Caco-2 (cell line): ENCODE data around the gene TXNL4B. TPM values are rescaled to one million over a fixed set of nuclear protein-coding genes. Genes with fewer than 3 reads are reported as not detected.

ENCODE experiments used
- BruUV-seq: library from RNA; stranded (reverse); fragments of 400-500 nt; replicated peaks from 2 replicates; lab custom pipeline; 2021; lab: Mats Ljungman, UMichigan
- CTCF ChIA-PET: fragments of 300-600 bp; sonication (Branson Sonifier 250); formaldehyde crosslinking; loops from one replicate; lab custom pipeline; 2022; ENCODE audit warnings: antibody characterized with exemption; lab: Charles Lee
- POLR2A ChIA-PET: fragments of 300-600 bp; sonication (Branson Sonifier 250); formaldehyde crosslinking; loops from one replicate; lab custom pipeline; 2022; ENCODE audit warnings: antibody characterized with exemption; lab: Charles Lee
- DNase-seq, 2 experiments: peaks; one replicate each; pipeline versions ENCODE4 v3.0.0 to v3.0.0-alpha.2; 2020 to 2022
- H3K27me3 ChIP-seq: replicated peaks from 2 replicates; pipeline ENCODE4 v1.6.0; 2011; ENCODE audit warnings: low read length; ENCODE audit not compliant: control insufficient read depth, insufficient read depth
- H3K36me3 ChIP-seq: 2 replicates; pipeline ENCODE4 v1.5.1; 2011; ENCODE audit warnings: low read length; ENCODE audit not compliant: control insufficient read depth, insufficient read depth
- H3K4me1 ChIP-seq: fragments of 250-450 bp; sonication (Bioruptor Pico); 2 replicates; pipeline ENCODE4 v1.5.1; 2020; ENCODE audit warnings: mild to moderate bottlenecking
- H3K4me3 ChIP-seq: 2 replicates; pipeline ENCODE4 v1.5.1; 2011; ENCODE audit warnings: low read depth, mild to moderate bottlenecking, control low read depth, low read length
- H3K9me3 ChIP-seq: fragments of 250-450 bp; sonication (Bioruptor Pico); 2 replicates; pipeline ENCODE4 v1.5.1; 2020; ENCODE audit warnings: mild to moderate bottlenecking, moderate library complexity
- H3K27ac Mint-ChIP-seq: one replicate; pipeline ENCODE4 v1.8.0; 2022; ENCODE audit warnings: mixed read lengths; ENCODE audit not compliant: unreplicated experiment
- H3K27me3 Mint-ChIP-seq: one replicate; pipeline ENCODE4 v1.8.0; 2022; ENCODE audit warnings: mixed read lengths; ENCODE audit not compliant: insufficient read depth, unreplicated experiment
- H3K36me3 Mint-ChIP-seq: one replicate; pipeline ENCODE4 v1.8.0; 2022; ENCODE audit warnings: mild to moderate bottlenecking, mixed read lengths; ENCODE audit not compliant: insufficient read depth, unreplicated experiment
- H3K4me1 Mint-ChIP-seq: one replicate; pipeline ENCODE4 v1.8.0; 2022; ENCODE audit warnings: low read depth, mixed read lengths; ENCODE audit not compliant: unreplicated experiment
- H3K4me3 Mint-ChIP-seq: one replicate; pipeline ENCODE4 v1.8.0; 2022; ENCODE audit warnings: mild to moderate bottlenecking, moderate library complexity, mixed read lengths; ENCODE audit not compliant: unreplicated experiment
- H3K9me3 Mint-ChIP-seq: one replicate; pipeline ENCODE4 v1.8.0; 2022; ENCODE audit warnings: mixed read lengths; ENCODE audit not compliant: unreplicated experiment
- intact Hi-C: fragments of 100-400 bp; cut with micrococcal nuclease; formaldehyde crosslinking; loops from one replicate; pipeline ENCODE4 v1.10.0; 2022; ENCODE audit not compliant: unreplicated experiment
- total RNA-seq: library from RNA; stranded (reverse); gene quantifications from 2 replicates; pipeline ENCODE4 v1.2.3, GENCODE V29; 2022
- TF ChIP-seq, protein P1 (sequence below), 2 experiments: fragments of 200-600 bp in 1 of 2; IDR thresholded peaks; 1 replicate in 1 of 2; 2 replicates in 1 of 2; pipeline versions ENCODE4 v1.5.1 to v1.8.0; 2011 to 2022; ENCODE audit warnings: antibody characterized with exemption in 1 of 2, control low read depth in 1 of 2, inconsistent platforms in 1 of 2, low read depth in 1 of 2, low read length in 1 of 2, mild to moderate bottlenecking in 1 of 2, moderate library complexity in 1 of 2; ENCODE audit not compliant: insufficient read depth in 1 of 2, severe bottlenecking in 1 of 2, unreplicated experiment in 1 of 2

TXNL4B gene
- total RNA-seq, 1 experiment from 2014 or later = 17.9 TPM

DNA sequence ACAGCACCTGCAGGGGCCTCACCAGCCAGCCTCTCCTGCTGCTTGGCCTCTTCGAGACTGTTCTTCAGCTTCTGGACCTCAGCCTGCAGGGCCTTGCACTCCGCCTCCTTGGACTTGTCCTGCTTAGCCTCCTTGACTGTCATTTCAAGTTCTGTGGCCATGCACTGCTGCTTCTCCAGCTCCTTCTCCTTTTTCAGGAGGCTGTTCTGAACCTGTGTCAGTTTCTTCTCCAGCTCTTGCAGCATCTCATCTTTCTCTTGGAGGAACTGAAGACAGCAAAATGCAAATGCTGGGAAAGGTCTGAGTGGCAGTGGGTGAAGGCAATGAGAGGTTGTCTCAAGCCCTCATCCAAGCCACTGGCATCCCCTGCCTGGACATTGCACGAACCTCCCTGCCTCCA, 39.3 kb upstream of the TXNL4B start:
- H3K27me3 ChIP-seq = no peaks in the 10 kb centered on the region
- Mint-ChIP-seq H3K9me3 (no peaks in the 10 kb centered on the region), H3K4me1 (peaks cover 7% of the 10 kb centered on the region), H3K27ac (no peak overlapping the region), H3K27me3 (peaks cover 9% of the 10 kb centered on the region), H3K36me3 (no peaks in the 10 kb centered on the region), H3K4me3 (no peak overlapping the region)
- BruUV-seq = no TSS peak
- intact Hi-C loops = no loop called here
- TF ChIP-seq, protein P1, sequence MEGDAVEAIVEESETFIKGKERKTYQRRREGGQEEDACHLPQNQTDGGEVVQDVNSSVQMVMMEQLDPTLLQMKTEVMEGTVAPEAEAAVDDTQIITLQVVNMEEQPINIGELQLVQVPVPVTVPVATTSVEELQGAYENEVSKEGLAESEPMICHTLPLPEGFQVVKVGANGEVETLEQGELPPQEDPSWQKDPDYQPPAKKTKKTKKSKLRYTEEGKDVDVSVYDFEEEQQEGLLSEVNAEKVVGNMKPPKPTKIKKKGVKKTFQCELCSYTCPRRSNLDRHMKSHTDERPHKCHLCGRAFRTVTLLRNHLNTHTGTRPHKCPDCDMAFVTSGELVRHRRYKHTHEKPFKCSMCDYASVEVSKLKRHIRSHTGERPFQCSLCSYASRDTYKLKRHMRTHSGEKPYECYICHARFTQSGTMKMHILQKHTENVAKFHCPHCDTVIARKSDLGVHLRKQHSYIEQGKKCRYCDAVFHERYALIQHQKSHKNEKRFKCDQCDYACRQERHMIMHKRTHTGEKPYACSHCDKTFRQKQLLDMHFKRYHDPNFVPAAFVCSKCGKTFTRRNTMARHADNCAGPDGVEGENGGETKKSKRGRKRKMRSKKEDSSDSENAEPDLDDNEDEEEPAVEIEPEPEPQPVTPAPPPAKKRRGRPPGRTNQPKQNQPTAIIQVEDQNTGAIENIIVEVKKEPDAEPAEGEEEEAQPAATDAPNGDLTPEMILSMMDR (IDR thresholded peaks at IDR 0.05; ENCODE audit: insufficient read depth in 1 of 2, low read depth in 1 of 2, low read length in 1 of 2, severe bottlenecking in 1 of 2, unreplicated experiment in 1 of 2) = no peak
- no peaks in the 10 kb centered on the region for H3K36me3 ChIP-seq
- CTCF ChIA-PET = no interaction called here
- no peaks in the 10 kb centered on the region for H3K4me1 ChIP-seq
- POLR2A ChIA-PET = no interaction called here
- no peak overlapping the region for H3K4me3 ChIP-seq
- H3K9me3 ChIP-seq = no peaks in the 10 kb centered on the region
- no peak for DNase-seq

DNA sequence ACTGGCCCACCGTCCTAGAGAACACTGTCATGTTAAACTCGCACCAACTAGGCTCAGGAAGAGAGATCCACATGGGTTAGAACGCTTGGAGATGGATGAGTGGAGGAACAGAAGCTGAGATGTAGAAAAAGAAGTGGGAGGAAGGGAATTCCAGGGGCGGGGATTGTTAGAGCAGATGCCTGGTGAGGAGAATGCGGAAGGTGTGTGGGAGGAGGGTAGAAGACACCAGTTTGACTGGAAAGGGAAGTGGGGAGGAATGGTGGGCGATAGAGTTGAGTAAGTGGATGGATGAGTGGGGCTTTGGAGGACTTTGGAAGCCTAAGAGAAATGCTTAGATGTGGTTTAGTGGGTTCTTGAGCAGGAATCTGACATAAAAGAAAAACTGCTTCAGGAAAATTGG, 37.6 kb upstream of the TXNL4B start:
- no peaks in the 10 kb centered on the region for H3K4me1 ChIP-seq
- intact Hi-C loops = no loop called here
- no TSS peak for BruUV-seq
- ChIA-PET CTCF (no interaction called here), POLR2A (no interaction called here)
- H3K4me3 ChIP-seq = no peak overlapping the region
- H3K9me3 ChIP-seq = no peaks in the 10 kb centered on the region
- H3K27me3 ChIP-seq = no peaks in the 10 kb centered on the region
- peaks cover 7% of the 10 kb centered on the region for H3K4me1 Mint-ChIP-seq
- TF ChIP-seq, protein P1 (IDR thresholded peaks at IDR 0.05; ENCODE audit: insufficient read depth in 1 of 2, low read depth in 1 of 2, low read length in 1 of 2, severe bottlenecking in 1 of 2, unreplicated experiment in 1 of 2) = no peak
- peaks cover 4% of the 10 kb centered on the region for H3K27me3 Mint-ChIP-seq
- H3K36me3 ChIP-seq = no peaks in the 10 kb centered on the region
- H3K9me3 Mint-ChIP-seq = no peaks in the 10 kb centered on the region
- DNase-seq = no peak
- no peak overlapping the region for H3K27ac Mint-ChIP-seq
- no peak overlapping the region for H3K4me3 Mint-ChIP-seq
- H3K36me3 Mint-ChIP-seq = no peaks in the 10 kb centered on the region

DNA sequence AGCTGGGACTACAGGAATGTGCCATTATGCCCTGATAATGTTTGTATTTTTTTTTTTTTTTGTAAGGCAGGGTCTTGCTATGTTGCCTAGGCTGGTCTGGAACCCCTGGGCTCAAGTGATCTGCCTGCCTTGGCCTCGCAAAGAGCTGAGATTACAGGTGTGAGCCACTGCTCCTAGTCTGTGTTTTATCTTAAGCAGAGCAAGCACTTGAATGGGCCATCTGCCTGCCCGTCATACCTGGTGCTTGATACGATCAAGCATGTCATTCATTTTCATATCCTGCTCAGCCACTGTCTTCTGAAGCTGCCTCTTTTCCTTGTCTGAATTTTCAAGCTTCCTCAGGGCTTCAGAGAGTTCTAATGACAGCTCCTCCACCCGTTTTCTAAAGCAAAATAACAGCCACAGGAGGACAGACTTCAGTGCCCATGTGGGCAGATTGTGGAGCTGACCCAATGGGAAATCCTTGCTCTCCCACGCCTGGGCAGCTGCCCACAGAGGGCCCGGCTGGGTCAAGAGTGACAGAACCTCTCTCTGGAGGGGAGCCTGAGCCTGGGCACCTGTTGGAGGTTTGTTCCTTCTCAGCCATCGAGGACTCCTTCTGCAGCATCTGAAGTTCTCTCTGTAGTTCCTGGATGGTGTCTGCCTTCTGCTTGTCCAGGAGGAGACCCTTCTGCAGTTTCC, 36.7 kb upstream of the TXNL4B start:
- Mint-ChIP-seq H3K27me3 (peaks cover 4% of the 10 kb centered on the region), H3K27ac (no peak overlapping the region), H3K36me3 (no peaks in the 10 kb centered on the region), H3K4me3 (no peak overlapping the region), H3K4me1 (peaks cover 7% of the 10 kb centered on the region), H3K9me3 (no peaks in the 10 kb centered on the region)
- TF ChIP-seq, protein P1 (IDR thresholded peaks at IDR 0.05; ENCODE audit: insufficient read depth in 1 of 2, low read depth in 1 of 2, low read length in 1 of 2, severe bottlenecking in 1 of 2, unreplicated experiment in 1 of 2) = no peak
- no TSS peak for BruUV-seq
- no peaks in the 10 kb centered on the region for H3K9me3 ChIP-seq
- peaks cover 4% of the 10 kb centered on the region; the same call in 1 of the 2 replicates for H3K4me1 ChIP-seq
- H3K36me3 ChIP-seq = no peaks in the 10 kb centered on the region
- ChIA-PET CTCF (no interaction called here), POLR2A (no interaction called here)
- no peak for DNase-seq
- intact Hi-C loops = no loop called here
- H3K27me3 ChIP-seq = no peaks in the 10 kb centered on the region
- no peak overlapping the region for H3K4me3 ChIP-seq
